ENCODE data around the gene RYR1.
"Not testable (repeated sequence)": the region's sequence is repeated elsewhere in the genome, so short reads cannot be mapped to it uniquely, and the experiment has no call there.

Gene RYR1

GRCh38 chr19:38626401-38626800 lies 192.9 kb downstream of the RYR1 start:
- no peak for FAIRE-seq

DNA sequence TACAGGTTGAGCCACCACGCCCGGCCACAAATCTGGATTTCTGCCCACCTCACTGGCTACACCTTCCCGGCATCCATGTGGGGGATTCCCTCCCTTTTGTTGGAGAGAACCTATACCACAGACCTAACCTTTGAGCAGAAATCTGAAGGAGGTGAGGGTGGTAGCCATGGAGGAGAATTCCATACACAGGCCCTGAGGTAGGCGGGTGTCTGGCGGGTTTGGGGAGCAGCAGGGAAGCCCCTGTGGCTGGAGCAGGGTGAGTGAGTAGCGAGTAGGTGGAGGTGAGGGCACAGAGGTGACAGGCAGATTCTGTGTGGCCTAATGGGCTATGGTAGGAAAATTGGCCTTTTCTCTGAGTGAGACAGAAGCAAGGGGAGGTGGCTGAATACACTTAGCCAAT lies 196.1 kb downstream of the RYR1 start:
- no peak for FAIRE-seq

DNA sequence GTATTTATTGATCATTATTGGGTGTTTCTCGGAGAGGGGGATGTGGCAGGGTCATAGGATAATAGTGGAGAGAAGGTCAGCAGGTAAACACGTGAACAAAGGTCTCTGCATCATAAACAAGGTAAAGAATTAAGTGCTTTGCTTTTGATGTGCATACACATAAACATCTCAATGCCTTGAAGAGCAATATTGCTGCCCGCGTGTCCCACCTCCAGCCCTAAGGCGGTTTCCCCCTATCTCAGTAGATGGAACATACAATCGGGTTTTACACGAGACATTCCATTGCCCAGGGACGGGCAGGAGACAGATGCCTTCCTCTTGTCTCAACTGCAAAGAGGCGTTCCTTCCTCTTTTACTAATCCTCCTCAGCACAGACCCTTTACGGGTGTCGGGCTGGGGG lies 197.8 kb downstream of the RYR1 start:
- not testable (repeated sequence) for FAIRE-seq

DNA sequence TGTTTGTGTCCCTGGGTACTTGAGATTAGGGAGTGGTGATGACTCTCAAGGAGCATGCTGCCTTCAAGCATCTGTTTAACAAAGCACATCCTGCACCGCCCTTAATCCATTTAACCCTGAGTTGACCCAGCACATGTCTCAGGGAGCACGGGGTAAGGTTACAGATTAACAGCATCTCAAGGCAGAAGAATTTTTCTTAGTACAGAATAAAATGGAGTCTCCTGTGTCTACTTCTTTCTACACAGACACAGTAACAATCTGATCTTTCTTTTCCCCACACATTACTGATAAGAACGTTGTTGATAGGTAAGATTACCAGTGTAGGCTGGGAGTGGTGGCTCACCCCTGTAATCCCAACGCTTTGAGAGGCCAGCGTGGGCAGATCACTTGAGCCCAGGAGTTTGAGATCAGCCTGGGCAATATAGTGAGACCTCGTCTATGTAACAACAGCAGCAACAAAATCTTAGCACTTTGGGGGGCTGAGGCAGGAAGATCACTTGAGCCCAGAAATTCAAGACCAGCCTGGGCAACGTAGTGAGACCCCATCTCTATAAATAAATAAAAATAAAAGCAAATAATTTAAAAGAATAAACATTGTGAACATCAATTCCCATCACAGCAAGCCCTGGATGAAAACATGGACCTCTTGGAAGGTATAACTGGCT lies 198.5 kb downstream of the RYR1 start:
- not testable (repeated sequence) for FAIRE-seq

- no peak for FAIRE-seq
These were observed 199.2 kb downstream of the RYR1 start for GRCh38 chr19:38632476-38633213.

GRCh38 chr19:38634757-38635482 lies 201.4 kb downstream of the RYR1 start:
- no peak for FAIRE-seq

DNA sequence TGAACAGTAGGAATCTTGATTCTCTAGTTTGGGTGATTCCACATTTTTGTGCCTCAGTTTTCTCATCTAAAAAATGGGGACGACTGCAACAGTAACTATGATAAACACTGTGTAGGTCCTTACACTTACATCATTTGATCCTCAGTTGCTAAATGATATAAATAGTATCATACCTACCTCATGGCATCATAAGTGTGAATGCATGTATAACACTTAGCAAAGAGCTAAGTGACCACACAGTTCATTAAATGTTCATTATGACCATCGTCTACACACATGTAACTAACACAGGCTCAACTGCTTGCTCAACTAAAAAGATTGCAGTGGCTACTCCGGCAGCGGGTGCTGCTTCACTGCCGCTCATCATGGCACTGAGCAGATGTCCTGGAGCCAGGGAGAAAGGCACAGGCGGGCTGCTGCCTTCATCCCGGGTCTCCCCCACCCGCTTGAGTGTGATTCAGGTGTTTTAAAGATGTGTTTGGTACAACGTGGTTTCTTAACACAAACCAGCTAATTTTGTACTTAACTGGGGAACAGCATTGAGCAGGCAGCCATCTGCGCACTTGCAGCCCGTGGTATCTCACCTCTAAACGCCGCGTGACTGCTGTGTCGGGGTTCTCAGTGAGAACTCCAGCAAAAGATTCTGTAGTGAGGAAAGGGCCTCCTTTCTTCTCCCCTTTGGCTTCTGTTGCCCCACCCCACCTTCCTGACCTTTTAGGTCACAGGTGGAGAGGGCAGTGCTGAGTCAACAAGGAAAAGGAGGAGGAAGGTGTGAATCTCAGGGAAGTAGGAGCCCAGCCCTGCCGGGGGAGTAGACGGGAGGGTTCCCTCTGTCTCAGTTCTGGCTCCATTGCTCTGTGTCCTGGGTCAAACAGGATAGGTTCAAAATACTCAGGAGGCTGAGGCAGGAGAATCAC lies 202.2 kb downstream of the RYR1 start:
- no peak for FAIRE-seq
